Fibroblast of skin of left quadriceps (primary cell): ENCODE measurements around the gene PDIA6.
"Not testable (repeated sequence)": the region's sequence is repeated elsewhere in the genome, so short reads cannot be mapped to it uniquely, and the experiment has no call there.

Experiments
- DNase-seq, 2 experiments: peaks; one replicate each; pipeline ENCODE4 v3.0.0-alpha.2; 2013; ENCODE audit warnings: low read depth in 2 of 2

The PDIA6 gene

GRCh38 chr2:10810202-10811161 lies 2.1 kb downstream of the PDIA6 start:
- DNase-seq: no peak

DNA sequence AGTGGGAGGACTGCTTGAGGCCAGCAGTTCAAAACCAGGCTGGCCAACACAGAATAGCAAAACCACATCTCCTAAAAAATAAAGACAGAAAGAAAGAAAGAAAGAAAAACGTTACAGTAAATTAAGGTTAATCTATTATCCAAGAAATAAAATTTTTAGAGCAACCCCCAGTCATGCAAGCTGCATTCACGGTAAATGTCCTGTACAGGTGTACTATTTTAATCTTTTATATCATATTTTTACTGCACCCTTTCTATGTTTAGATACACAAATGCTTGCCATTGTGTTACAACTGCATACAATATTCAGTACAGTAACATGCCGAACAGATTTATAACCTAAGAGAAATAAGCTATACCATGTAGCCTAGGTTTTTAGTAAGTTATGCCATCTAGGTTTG lies 6.0 kb downstream of the PDIA6 start:
- no peak for DNase-seq

DNA sequence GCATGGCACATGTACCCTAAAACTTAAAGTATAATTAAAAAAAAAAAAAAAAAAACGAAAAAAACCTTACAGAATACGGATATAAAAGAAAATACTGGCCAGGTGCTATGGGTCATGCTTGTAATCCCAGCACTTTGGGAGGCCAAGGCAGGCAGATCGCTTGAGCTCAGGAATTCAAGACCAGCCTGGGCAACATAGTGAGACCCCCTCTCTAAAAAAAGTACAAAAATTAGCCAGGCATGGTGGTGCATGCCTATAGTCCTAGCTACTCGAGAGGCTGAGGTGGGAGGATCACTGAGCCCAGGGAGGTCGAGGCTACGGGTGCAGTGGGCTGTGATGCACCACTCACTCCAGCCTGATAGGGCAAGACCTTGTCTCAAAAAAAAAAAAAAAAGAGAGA lies 6.6 kb downstream of the PDIA6 start:
- DNase-seq: not testable (repeated sequence)

DNA sequence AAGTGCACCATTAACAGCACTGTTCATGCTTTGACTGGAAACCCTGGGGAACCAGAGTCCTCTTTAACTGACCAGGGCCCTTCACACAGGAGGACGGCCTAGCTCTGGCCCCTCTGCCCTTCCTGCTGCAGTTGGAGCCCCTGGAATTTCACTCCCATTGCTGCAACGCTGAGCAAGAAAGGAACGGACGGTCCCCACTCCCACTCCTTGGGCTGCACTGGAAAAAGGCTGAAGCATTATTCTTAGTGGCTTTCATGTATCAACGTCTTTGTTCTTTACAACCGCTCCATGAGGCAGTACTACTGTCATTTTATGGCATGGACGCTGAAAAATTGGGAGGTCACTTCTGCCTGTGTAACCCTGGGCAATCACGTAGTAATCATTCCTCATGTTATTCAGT lies 9.9 kb downstream of the PDIA6 start:
- DNase-seq: no peak

- no peak for DNase-seq
These were observed 12.4 kb downstream of the PDIA6 start for GRCh38 chr2:10800163-10800562.

DNA sequence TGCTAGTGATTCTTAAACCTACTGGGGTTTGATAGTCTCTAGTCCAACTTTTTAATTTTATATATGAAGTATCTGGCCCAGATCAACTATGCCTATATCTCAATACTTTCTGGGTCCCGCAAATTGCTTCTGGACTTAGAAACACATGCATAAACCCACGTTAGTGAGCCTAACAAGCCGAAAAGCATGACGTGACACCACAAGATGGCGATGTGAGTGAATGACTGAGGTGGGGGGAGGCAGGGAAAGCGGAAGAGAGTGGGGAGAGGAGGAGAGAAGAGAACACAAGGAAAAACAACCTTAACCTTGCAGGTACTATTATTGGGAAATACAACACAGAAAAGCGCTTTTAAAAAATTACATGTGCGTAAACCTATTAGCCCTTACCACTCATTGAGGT lies 13.8 kb downstream of the PDIA6 start:
- no peak for DNase-seq

DNA sequence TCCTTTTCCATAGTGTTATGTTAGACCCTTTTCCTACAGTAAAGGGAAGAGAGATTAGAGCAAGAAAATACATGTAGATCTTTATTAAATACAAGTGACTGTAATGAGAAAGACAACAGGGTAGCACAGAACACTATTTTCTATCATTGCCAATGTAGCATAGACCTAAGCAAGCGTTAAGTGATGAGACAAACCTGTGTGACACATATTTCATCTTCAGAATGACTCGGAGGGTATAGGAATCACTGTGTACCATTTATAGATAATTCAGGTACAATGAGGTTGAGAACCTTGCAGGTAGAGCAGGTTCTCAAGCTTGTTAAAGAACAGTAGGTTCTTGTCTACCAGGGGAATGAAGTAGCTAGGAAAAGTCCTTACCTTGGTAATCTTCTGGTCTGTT lies 15.9 kb downstream of the PDIA6 start:
- no peak for DNase-seq

GRCh38 chr2:10795508-10796046 lies 17.0 kb downstream of the PDIA6 start:
- DNase-seq: no peak

DNA sequence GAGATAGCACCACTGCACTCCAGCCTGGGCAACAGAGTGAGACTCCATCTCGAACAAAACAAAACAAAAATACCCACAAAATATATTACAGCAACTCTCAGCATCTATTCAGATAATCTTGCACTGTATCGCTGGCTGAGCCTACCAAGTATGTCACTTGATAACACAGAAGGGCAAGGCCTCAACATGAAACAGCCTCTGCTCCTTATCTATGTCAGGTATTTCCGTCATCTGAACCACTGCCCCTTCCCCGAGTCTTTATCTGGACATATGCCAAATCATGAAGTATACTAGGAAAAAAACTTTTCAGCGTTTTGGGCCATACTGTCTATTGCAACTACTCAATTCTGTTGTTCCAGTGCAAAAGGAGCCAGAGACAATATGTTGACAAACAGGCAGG lies 17.7 kb downstream of the PDIA6 start:
- no peak for DNase-seq

GRCh38 chr2:10793816-10794215 lies 18.8 kb downstream of the PDIA6 start:
- DNase-seq: no peak

GRCh38 chr2:10792660-10793400 lies 19.8 kb downstream of the PDIA6 start:
- DNase-seq: no peak

- no peak for DNase-seq
These were observed 20.5 kb downstream of the PDIA6 start for GRCh38 chr2:10792001-10792634.

- no peak for DNase-seq
These were observed 22.2 kb downstream of the PDIA6 start for GRCh38 chr2:10790228-10790973.

DNA sequence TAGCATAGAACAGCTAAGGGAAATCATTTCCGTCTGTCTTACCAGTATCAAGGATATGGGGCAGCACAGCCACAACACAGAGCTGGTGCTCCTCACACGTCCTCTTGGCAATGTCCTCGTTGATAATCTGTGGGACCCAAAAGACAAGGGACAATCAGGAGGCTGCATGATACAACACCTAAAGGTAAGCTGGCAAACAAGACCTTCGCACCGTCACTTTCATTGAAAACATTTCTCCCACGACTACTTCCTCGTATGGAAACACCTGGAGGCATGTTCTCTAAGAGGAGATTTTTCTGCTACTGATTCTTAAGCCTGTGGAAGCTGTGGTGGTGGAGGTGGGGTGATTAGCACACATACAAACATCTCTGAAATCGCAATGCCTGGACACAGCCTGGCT lies 23.7 kb downstream of the PDIA6 start:
- DNase-seq: no peak

DNA sequence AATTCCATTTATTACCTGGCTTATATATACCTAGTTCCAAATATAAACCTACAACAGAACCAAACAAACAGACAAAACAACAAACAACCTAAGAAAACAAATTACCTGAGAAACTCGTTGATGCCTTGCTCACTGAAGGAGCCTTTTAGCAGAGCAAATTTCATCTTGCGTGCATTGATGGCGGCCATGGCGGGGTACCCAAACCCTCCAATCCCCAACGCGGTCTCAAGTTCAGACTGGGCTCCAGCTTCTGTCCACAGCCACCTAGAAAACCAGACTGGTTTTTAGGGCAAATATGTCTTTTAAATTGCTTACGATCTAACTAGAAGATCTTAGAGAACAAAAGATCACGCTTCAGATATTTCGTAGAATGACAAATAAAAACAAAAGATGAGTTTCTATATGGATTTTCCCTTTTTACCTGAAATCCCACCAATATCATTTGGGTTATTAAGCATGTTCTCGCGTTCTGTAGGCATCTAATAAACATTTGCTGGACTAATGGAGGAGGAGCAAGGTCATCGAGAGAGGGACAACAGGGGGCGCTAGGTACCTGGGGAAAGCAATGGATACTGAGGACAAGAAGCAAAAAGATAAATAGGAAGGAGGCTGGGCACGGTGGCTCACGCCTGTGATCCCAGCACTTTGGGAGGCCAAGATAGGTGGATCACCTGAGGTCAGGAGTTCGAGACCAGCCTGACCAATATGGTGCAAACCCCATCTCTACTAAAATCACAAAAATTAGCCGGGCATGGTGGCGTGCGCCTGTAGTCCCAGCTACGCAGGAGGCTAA lies 25.2 kb downstream of the PDIA6 start:
- DNase-seq: no peak

DNA sequence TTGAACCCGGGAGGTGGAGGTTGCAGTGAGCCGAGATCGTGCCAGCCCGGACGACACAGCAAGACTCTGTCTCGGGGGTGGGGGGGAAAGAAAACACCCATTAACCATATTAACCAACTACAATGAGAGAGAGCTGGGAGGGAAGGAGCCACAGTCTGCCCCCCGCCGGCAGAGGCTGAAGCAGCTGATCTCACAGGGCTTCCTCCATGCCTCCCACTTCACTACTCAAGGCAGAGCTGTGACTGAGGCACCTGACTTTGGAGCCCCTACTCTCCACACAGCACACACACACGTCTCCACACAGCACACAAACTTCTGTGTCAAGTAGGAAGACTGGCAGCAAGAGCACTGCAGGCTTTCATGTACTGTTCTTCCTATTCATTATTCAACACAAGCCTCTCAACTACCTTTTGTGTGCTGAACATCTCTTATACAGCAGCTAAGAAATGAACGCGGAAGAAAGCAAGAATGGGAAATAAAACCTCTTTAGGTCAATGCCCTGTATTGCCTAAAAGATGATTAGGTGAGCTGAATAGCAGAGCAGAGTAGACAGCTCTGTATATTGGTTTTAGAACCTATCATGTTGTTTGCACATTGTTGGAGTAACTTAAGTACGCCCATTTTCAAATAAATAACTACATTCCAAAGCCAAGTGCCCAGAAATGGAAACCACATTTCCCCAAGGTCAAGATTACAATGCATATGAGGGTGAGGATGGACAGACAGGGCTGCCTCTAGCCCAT lies 26.2 kb downstream of the PDIA6 start:
- no peak for DNase-seq

DNA sequence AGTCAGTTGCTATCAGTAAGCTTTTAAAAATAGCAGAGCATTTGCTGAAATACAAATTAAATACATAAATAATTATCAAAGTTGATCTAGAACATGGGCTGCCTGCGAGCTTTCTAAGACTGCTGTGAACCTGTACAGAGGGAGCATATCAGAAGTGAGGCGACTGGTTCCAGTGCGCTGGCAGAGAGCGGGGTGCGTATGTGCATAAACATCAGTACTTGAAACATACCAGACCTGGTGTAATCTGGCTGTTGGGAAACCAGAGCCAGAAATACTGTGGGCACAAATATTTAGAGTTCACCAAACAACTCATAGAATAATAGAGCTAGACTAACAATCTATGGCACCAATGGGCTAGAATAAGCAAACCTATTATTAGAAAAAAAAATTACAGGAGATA lies 27.3 kb downstream of the PDIA6 start:
- no peak for DNase-seq

GRCh38 chr2:10784719-10785118 lies 27.9 kb downstream of the PDIA6 start:
- DNase-seq: no peak

DNA sequence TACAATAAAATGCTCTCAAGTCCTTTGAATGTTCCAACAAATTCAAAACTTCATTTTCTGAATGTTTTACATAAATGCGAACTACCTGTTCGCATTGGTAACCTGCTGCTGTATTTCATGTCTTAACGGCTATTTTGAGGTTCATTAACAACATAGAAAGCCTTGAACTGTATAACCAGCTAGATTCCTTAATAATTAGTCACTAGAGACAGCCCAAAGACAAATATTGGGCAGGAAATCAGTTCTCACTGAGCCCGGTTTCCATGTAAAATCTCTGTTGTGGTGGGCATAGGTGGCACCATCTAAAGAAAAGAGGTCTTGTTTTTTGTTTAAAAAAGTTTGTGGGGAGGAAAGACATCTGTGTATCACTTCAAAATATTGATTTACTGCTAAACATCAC lies 29.2 kb downstream of the PDIA6 start:
- no peak for DNase-seq

GRCh38 chr2:10781746-10782145 lies 30.8 kb downstream of the PDIA6 start:
- no peak for DNase-seq
